TTC549 (cell line): ENCODE measurements around the gene ITGB8.
"Not testable (repeated sequence)": the region's sequence is repeated elsewhere in the genome, so short reads cannot be mapped to it uniquely, and the experiment has no call there.

ENCODE experiments used
- FAIRE-seq: peaks from 2 replicates; lab custom pipeline; 2012; peaks lifted over from hg19 to GRCh38; lab: Jason Lieb, UNC

The ITGB8 gene

DNA sequence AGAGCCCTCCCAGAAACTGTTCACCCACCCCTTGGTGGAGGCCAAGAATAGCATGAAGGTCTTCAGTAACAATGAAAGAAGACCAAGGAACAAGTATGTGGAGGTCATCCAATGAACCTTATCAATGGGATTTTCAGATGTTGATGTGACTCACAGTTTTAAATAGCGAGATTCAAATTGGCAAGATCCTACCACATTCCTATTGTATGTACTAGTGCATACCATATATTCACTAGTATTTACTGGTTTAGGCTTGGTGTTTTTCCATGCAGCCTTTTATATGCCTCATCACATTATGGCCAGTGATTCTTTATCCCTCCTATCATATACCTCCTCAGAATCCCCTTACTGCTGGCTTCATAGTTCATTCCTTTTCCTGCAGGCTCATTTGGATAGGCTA is 54.4 kb downstream of the ITGB8 start:
- no peak for FAIRE-seq

DNA sequence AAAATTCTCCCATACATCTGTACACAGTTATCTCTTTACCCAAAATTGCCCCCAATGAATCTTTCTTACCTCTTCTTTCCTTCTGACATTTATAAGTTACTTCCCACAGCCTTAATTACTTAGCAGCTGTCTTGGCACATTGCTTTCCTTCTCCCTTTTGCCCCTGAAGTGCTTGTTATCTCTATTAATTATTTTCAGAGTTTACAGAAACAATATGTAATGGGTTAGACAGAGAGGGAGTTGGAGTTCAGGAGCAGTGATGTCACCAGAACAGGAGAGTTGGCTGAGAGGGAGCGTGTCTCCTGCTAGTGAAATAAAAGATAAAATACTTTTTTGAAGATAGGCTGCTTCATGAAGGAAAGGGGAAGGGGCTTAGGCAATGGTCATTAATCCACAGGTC is 57.4 kb downstream of the ITGB8 start:
- FAIRE-seq = no peak

DNA sequence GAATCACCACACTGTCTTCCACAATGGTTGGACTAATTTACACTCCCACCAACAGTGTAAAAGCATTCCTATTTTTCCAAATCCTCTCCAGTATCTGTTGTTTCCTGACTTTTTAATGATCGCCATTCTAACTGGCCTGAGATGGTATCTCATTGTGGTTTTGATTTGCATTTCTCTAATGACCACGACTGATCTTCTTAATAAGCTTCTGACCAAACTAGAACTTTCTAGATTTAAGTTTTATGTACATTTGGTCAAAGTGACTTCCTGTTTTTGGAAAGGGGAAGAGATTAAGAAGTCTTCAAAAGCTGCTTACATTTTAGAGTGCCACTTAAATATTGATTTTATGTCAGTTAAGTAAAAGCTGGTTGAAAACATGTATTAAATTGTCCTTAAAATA is 58.5 kb downstream of the ITGB8 start:
- not testable (repeated sequence) for FAIRE-seq

DNA sequence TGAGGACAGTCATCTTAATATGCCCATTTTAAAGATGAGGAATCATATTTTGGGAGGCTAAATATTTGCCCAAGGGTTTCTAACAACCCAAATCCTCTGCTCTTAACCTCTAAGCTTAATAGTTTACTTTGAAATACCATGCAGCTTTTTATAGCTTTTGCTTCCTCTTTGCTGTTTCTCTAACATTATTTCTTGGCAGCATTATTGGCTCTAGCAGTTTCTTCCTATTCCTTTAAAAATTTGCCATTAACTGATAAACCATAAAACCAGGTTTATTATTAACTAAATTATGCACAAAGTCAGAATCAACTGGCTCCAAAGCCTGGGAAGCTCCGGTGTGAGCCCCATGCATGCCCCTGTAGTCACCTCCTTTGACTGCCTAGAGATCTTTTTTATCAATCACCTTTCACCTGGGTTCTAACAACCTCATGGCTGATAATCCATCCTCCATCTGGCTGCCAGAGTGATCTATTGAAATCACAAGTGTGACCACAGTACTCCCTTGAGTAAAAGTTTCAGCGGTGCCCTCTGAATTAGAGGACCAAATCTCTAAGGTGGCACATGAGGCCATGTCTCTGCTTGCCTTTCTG is 62.4 kb downstream of the ITGB8 start:
- no peak for FAIRE-seq

DNA sequence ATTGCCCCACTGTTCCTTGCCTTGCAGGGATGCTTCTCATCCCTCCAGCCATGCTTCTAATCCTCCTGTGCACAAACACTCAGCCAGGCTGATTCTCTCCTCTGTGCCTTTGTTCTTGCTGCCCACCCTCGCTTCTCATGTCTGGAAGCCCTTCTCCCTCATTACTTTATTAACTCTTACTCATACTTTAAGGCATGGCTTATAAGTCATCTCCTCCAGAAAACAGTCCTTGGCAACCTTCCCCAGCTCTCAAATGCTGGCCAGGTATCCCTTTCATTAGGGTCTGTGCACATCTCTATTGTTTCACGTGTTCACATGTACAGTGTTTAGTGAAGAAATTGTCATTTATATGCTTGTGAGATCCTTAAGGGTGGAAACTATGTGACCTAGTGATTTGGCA is 62.9 kb downstream of the ITGB8 start:
- no peak for FAIRE-seq

DNA sequence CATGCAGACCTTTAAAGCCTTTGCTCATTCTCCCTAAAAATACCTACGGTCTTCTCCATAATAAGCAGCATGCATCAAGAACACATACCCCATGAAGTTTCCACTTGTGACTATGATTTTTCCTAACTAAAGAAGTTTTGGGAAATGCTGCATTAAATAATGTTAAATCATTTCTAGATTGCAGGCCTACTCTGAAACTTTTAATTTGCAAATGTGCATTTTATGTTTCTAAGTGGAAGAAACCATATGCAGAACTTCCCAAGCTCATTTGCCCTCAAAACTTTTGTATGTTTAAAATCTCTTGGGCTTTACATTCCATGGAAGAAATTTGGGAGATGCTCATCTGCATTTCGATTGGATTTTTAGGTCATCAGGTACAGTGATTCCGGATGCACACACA is 63.6 kb downstream of the ITGB8 start:
- FAIRE-seq = no peak

DNA sequence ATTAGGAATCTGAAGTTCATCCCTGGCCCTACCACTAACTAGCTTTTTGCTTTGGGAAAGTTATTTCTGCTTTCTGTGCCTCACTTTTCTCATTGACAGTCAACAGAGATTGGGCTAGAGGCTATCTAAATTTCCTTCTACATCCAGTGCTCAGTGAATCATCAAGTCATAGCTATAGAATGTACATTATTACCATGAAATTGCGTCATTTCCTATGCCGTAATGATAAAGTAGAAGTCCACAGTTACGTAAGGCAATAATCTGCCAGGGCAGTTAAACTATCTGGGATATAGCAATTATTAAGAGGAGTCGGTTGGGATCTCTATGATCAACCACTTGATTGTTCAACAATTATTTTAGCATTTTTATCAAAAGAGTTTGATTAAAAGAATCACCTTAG is 64.4 kb downstream of the ITGB8 start:
- FAIRE-seq = no peak

DNA sequence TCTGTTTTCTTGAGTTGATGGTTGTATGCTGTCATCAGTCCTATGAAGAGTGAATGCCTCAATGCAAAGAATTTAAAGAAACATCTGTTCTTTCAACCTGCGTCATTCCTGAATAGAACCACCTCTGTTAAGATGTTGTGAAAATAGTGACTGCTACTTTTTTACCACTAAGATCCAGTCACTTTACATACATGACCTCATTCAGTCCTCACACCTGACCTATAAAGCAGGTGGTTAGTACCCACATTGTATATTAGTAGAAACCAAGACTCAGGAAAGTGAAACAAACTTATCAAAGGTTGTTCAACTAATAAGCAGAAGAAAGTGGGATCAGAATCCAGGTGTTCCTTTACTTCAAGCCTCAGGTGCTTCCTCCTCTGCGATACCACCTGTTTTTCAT is 64.8 kb downstream of the ITGB8 start:
- FAIRE-seq = no peak

DNA sequence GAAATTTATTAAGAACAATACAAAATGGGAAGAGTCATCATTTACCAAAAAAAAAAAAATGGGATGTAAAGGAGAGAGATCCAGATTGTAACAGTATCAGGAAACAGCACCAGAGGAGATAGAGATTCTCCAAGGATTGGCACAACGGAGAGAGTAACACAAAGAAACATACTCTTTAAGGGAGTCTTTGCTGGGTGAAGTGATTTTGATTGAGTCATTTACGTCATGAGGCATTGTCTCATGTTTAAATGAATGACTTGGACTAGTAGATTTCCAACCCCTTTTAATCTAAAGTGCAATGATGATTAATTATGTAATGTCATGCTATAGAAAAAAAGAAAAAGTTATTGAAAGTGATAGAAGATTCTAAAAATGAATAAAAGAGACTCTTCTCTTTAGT is 68.8 kb downstream of the ITGB8 start:
- no peak for FAIRE-seq

DNA sequence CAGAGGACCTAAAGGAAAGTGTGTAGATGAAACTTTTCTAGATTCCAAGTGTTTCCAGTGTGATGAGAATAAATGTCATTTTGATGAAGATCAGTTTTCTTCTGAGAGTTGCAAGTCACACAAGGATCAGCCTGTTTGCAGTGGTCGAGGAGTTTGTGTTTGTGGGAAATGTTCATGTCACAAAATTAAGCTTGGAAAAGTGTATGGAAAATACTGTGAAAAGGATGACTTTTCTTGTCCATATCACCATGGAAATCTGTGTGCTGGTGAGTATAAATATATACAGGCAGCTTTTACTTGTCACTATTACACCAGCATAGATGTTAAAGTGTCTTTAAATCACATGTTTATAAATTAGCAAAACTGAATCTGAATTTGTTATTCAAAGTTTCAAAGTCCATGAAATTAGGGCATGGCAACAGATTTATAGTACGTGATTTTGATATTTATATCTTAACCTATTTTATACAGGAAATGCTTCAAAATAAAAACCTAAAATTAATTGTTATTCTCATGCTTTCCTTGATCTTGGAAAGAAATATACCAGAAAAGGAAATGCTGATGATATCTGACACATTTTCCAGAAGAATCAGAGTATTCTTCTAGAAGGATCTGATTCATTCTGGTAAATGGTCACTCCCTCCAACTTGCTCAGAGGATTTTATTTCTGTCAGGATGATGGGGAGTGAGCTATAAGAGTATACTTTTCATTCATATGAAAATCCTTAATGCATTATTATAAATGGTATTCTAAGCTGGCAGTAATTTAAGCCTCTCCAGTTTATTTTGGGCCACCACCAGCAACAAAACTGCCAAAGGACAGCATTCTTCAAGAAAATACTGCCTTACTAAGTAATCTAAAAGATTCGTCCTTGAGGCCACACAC is 71.4 kb downstream of the ITGB8 start:
- FAIRE-seq = no peak

DNA sequence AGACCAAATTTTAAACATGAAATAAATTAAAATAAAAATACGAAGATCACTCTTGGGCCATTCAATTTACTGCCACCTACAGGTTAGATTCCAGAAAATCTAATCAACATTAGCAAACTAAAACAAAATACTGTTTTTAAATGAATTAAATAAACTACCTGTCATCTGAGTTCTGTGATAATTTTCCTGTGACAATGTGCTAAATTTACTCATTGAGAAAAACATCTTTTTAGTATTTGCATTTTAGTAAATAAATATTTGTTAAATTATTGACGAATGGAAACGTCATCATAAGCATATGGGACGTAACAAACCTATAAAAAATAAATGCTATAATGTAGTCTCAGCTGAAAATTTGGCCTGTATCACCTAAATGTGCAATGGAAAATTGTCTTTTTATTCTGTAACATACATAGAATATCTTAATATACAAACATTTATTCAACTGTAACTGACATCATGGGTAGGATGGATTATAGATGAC is 72.1 kb downstream of the ITGB8 start:
- FAIRE-seq = peak; percentile 5

DNA sequence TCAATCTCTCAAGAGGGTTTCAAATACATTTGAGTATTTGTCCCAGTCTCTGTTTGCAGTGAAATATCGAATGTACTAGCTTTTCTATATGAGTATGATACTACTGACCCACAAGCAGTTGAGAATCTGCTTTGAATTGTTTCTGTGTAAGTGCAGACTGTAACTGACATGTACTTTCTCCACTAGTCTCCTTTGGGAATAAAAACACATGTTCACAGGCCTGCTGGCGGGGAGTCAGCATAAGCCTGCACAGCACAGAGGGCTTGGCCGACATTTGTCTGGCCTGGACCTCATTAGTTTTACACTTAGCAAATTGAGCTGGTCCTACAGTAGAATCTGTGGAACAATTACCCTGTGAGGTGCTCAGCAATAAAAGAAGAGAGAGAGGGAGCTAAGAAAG is 72.6 kb downstream of the ITGB8 start:
- FAIRE-seq = no peak

DNA sequence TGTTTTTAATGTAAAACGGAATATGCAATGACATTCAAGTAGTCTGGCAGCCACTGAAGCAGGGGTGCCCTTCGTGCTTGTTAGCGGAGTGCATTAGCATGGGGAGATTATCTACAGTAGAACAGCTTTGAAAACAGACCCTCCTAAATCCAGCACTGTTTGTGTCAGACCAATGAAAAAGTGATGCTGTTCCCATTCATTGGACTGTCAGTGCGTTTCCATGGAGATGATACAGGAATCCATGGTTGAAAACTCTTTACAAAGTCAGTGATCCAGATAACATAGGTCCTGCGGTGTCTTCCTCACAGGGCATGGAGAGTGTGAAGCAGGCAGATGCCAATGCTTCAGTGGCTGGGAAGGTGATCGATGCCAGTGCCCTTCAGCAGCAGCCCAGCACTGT is 73.6 kb downstream of the ITGB8 start:
- FAIRE-seq = no peak

DNA sequence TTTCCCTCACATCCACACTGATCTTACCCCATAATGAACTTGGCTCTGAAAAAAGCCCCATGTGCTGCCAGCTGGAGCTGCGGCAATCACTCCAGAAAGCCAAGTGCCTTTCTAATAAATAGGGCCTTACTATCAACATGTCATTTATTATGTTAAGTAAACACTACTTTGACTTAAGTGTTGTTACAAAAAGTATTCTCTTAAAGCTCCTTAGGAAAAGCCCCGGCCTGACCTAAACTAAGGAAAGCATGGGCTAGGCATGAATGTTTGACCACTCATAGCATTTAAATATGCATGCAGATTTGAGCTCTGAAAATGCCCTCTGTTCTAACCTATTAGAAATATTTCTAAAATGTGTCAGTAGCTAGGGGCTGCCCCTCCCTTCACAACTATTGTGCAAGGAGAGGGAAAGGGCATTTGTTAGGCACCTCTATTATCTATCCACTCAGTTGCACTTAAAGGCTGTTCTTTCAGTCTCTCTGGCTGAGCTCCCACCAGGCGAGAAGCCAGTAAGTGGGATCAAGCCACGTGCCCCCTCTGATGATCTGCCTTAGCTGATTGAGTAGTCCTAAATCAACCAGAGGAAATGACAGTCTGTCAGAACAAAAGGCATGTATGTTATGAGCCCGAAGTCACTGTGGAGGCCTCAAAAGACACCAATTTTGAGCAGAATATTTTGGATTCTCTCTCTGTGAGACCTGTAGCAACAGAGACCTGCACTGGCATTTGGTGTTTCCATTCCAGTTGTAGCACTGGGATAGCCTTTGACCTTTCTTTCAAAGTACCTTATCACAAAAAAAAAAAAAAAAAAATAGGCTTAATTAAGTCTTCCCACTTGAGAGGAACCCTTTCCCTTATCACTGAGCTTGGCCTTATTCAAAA is 77.1 kb downstream of the ITGB8 start:
- no peak for FAIRE-seq

DNA sequence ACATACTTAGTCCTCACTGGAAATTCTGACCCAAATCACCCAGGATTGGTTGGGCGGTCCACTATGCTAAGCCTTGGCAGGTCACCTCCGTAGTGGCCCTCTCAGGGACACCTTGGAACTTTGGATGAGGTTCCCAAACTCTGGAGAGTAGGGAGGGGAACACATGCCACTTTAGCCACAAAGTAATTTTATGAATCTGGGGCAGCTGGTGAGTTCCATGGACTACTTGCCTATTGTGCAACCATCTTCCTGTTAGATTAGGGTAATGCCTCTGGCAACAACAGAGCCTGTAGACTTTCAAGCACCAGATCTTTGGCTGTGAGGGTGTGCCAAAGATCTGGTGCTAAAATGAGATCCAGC is 77.7 kb downstream of the ITGB8 start:
- FAIRE-seq = no peak

DNA sequence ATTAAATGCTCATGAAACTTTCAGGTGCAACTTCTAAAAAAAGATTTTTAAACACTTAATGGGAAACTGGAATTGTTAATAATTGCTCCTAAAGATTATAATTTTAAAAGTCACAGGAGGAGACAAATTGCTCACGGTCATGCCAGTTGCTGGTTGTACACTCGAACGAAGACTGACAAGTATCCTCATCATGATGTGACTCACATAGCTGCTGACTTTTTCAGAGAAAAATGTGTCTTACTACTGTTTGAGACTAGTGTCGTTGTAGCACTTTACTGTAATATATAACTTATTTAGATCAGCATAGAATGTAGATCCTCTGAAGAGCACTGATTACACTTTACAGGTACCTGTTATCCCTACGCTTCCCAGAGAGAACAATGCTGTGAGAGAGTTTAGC is 79.3 kb downstream of the ITGB8 start:
- no peak for FAIRE-seq

DNA sequence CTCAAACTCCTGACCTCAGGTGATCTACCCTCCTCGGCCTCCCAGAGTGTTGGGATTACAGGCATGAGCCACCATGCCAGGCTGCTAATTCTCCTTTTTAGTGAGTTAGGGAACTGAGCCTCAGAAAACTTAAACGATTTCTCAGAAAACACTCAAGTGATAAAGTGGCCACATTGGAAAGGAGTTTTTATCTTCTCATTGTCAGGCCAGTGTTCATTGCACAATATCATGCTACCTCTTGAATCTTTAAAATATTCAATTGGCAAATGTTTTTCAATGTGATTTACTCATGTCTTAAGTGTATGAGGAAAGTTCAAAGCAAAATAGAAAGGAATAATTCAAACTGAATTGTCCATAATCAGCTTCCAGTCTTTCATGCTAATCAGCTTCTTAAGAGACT is 80.7 kb downstream of the ITGB8 start:
- FAIRE-seq = no peak

DNA sequence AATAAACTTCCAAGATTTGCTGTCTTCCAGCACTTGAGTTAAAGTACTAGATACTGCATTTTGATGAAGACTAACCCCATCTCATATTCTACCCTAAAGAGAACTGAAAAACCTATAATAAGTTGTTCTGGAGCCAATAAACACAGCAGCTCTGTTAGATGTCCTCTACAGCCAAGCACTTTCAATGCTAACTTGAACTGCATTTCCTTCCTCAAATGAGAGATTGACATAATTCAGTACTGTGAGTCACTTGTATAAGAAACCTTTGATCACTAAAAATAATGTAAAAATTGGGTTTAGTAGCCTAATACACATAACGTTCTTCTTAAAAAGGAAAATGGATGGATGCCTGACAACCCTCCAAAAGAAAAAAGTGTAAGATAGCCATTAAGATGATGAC is 81.3 kb downstream of the ITGB8 start:
- FAIRE-seq = no peak

DNA sequence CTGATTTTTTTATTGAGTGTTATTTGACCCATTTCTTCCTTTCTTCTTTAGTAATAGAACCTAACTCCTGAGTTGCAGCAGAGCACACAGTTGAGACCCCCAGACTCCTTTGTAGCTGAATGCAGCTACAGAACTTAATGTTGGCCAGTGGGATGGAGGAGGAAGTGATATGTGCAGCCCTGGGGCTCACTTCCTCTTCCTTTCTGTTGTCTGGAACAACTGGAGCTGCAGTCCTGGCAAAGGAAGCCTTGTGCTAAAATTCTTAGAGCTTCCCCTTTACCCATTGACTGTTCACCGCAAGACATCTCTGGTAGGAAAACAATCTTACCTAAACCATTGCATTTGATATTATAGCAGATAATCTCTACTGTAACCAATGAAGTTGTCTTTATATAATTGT is 86.6 kb downstream of the ITGB8 start:
- FAIRE-seq = no peak

DNA sequence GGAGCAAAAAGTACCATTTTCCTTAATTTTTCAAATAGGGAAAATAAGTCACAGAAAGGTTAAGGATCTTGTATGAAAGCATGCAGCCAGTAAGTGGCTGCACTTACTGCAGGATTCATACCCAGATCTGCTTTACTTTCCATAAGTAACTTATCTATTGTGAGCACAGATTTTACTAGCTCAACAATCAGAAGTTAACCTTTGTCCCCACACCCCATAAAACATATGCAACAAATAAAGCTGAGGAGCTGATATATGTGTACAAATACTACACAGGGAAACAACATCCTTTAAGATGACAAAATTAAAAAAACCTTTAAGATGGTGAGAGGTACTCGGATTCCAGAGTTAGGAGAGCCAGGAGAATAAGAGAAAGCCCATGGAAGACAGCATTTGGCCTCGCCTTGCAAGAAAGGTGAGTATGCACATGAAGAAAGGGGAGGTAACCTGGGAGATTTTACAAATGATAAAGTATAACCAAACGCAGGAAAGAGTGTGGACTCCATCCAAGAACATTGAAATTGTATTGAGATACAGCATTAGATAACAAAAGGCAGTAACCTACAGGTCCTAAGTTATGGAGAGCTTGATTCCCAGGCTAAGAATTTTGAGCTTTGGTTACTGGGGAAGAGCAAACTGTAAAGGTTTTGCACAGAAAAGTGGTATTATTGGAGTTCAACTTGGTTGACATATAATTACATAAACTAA is 87.1 kb downstream of the ITGB8 start:
- no peak for FAIRE-seq

DNA sequence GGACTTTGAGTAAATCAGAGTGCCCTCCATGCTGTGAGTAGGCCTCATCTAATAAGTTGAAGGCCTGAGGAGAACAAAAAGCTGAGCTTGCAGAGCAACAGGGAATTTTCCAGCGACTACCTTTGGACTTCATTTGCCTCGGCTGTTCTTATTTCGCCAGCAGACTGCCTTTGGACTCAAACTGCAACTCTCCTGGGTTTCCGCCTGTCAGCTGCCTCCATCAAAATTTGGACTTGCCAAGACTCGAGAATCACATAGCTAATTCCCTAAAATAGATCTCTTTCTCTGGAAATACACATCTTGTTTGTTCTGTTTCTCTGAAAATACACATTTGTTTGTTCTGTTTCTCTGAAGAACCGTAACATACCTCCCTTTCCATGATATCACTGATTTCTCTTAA is 93.8 kb downstream of the ITGB8 start:
- no peak for FAIRE-seq

DNA sequence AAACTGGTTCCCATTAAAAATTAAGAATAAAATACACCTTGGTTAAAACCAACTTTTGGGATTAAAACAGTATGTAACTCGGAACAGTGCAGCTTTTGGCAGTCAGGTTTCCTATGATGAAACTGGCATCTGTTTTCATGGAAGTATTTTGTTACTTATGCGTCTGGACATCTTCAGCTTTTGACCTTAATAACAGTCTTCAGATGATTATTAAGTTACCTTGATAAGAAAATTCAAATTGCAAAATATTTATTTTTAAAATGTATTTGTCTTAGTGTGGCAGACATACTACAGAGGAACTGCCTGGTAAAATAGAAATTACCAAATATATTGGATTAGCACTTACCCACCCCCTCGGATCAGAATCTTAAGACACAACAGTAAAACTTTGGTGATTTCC is 100.0 kb downstream of the ITGB8 start:
- no peak for FAIRE-seq
